Measurements from ENCODE around the gene PIEZO2.
"Not testable (repeated sequence)": the region's sequence is repeated elsewhere in the genome, so short reads cannot be mapped to it uniquely, and the experiment has no call there.

The PIEZO2 gene

DNA sequence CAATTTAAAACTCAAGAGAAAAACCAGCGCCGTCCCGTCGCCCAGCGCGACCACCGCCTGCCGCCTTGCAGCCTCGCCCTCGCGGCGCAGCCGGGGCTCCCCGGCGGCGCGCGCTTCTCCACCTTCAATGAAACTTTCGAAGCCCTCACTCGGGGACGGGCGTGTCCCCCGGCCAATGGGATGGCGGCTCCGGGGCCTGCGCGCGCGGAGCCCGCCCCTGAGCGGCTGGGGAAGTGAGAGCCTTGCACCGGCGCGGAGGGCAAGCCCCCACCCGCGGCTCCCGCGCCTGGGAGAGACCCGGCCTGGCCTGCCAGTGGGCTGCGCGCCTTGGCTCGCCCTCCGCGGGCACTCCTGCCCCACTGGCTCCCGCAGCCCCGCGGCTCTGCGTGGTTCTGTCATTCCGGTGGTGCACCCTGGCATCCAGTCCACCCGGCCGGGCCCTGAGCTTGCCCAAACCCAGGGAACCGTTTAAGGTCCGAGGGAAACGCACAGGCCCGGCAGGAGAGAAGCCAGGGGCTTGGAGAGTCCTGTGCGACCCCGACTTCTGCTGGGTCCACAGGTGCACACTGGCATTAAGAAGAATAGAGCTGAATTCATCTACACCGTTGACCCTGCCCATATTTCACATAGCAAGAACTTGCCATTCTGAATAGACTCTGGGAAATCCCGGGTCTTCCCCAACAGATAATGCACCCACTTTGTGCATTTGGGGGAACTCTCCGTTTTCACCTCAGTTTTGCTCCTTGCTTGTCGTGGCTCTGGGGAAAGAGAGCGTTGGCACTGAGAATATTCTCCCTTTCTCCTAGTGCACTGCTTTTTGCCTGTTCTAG, at the start of gene PIEZO2:
Gene PIEZO2 (minus strand): TSS at position 129 of the 830 bp plus-strand sequence. CDS start 981 bp downstream, outside the sequence.
- DNase-seq (ENCODE audit: extremely low read depth in 1 of 2, low read depth in 1 of 2): no peak

DNA sequence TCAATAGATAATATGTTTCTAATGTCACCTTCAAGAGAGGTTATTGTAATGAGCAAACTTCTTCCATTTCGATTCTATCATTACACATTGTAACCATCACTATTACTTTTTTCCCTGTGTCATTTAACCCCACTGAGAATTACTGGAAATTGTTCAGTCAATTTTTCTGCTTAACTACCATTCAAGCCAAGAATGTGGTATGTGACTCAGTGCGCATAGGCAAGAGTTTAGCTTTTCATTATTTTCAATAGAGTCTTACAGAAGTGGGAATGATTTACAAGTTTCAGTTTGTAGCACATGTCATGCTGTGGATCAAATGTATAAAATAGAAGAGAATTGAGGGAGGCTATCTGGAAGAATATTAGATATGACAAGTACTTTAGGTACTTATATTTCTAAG, 34.3 kb upstream of the PIEZO2 start:
- DNase-seq (ENCODE audit: extremely low read depth in 1 of 2, low read depth in 1 of 2): no peak

DNA sequence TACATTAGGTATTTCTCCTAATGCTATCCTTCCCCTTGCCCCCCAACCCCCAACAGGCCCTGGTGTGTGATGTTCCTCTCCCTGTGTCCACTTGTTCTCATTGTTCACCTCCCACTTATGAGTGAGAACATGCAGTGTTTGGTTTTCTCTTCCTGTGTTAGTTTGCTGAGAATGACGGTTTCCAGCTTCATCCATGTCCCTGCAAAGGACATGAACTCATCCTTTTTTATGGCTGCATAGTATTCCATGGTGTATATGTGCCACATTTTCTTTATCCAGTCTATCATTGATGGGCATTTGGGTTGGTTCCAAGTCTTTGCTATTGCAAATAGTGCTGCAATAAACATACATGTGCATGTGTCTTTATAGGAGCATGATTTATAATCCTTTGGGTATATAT, 32.3 kb upstream of the PIEZO2 start:
- not testable (repeated sequence) for DNase-seq (ENCODE audit: extremely low read depth in 1 of 2, low read depth in 1 of 2)

DNA sequence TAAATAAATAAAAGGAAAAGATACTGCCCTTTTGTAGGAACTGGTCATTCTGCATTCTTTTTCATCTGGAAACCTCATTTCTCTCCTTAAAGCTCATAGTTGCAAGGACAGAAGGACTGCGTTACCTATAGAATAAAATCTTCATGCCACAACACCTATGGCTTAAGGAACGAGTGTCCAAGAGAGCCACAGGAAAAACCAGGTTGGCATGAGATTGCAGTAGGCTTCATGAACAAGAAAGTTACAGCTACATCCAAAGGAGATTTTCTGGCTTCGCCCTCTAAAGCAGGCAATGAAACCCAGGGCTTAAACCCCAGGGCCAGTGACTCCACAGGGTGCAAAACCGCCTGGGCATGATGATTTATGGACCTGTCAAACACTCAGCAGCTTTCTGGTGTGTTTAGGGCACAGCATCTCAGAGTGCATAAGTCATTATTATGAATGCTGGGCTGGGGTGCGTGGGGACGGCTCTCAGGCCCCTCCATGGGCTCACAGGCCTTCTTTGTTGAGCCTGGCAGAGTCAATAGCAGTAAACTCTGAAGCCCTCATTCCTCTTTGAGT, 30.7 kb upstream of the PIEZO2 start:
- no peak for DNase-seq (ENCODE audit: extremely low read depth in 1 of 2, low read depth in 1 of 2)

DNA sequence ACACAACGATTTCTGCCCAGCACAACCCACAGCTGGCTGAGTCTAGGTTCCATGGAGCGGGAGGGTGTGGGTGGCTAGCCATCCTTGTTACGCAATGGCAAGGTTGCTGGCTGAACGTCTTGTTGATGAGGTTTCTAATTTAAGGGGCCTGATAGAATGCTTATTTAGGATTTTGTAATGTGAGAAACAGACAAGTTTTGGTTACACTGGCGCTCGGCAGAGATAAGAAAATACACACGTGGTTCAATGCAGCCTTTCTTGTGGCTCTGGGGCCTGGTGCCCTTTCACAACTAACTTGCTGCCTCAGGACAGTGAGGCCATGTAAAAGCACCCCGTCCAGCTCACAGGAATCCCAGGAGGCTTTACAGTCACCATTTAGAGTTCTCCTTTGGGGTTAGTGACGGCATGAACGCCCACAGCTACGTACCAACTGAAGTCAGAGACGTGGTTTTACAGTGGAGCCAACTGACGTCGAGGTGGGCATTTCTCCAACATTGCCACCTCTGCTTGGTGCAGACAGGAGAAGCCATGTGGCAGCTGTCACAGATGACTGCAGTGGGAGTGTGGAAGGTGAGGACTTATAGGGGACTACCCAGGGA, 29.7 kb upstream of the PIEZO2 start:
- DNase-seq (ENCODE audit: extremely low read depth in 1 of 2, low read depth in 1 of 2): no peak

DNA sequence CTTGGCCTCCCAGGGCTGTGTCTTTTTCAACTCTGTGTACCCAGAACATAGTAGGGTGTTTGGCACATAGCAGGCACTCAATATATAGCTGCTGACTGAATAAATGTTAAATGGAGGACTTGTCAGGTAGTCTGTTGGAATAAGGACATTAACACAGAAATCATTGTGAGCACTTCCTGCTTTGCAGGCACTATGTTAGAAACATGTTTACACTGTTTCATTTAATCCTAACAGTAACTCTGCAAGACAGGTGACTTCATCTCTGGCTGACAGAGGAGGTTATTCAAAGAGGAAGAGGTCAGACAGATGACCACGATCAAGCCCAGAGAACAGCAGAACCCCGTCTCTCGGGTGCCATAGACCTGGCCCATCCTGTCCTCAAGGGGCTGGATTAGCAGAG, 28.0 kb upstream of the PIEZO2 start:
- DNase-seq (ENCODE audit: extremely low read depth in 1 of 2, low read depth in 1 of 2): no peak

DNA sequence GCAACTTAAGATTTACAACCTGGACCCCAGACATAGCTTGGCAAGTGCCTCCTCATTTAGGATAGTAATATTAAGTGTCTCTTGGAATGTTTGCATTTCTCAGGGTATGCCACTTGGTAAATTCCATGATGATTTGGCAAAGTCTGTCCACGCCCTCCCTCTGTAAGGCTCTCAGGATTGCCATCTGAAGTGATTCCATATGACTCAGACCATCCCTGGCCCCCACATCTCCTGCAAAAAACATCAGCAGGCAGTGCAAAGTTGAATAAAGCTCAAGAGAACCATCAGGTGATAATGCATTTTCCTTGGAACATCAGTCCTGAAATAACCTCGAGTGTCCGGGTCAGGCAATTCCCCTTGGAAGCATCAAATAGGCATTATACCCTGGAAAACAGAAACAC, 27.1 kb upstream of the PIEZO2 start:
- no peak for DNase-seq (ENCODE audit: extremely low read depth in 1 of 2, low read depth in 1 of 2)

DNA sequence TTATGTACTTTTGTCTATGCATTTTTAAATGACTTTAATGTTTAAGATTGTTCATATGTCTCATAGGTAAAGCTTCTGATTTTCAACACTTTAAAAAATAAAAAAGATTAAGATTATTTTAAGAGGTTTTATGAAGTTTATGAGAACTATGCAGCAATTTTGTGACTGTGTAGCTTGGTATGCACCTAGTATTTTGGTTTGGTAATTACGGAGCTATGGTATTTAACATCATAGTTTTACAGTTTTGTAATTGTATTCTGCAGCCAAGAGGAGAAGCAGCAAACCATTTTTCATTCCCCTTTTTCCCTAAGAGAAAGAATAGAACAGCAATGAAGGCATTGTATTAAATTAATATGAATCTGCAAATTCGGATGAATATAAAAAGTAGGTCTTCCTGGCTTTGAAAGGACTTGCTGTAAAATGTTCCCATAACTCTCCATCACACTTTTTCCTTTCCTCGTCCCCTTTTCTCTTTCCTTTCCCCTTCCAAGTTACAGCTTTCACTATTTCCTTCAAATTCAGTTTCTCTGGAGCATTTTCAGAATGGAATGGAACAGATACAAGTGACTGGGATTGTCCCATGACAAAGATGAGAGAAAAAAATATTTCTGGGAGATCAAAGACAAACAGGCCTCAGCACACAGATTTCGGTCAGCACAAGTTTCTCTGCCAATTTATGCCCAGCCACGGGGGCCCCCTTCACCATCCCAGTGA, 26.1 kb upstream of the PIEZO2 start:
- no peak for DNase-seq (ENCODE audit: extremely low read depth in 1 of 2, low read depth in 1 of 2)

DNA sequence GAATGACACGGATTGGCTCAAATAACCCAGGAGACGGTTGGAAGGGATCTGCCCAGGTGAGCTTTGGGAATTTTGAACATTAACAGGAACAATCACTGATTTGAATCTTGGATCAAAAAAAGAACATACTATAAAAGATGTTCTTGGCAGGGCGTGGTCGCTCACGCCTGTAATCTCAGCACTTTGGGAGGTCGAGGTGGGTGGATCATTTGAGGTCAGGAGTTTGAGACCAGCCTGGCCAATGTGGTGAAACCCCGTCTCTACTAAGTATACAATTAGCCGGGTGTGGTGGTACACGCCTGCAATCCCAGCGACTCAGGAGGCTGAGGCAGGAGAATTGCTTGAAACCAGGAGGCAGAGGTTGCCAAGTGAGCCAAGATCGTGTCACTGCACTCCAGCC, 24.8 kb upstream of the PIEZO2 start:
- not testable (repeated sequence) for DNase-seq (ENCODE audit: extremely low read depth in 1 of 2, low read depth in 1 of 2)

DNA sequence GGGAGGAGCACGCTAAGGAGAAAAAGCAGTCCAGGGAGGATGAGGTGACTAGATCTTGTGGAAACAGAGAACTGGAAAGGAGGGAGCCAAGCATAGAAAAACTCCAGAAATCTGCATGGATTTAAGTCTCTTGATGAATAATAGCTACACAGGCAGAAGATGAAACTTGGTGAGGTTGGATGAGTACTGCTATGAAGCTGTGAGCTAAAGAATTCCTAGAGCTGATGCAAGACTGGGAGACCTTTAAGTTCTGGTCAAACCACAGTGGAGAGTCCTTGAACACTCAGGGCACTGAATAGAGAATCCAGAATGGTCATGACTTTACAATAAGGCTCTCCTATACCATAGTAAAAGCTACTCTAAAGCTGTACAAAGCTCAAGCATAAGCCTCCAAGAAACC, 18.4 kb upstream of the PIEZO2 start:
- DNase-seq (ENCODE audit: extremely low read depth in 1 of 2, low read depth in 1 of 2): no peak

DNA sequence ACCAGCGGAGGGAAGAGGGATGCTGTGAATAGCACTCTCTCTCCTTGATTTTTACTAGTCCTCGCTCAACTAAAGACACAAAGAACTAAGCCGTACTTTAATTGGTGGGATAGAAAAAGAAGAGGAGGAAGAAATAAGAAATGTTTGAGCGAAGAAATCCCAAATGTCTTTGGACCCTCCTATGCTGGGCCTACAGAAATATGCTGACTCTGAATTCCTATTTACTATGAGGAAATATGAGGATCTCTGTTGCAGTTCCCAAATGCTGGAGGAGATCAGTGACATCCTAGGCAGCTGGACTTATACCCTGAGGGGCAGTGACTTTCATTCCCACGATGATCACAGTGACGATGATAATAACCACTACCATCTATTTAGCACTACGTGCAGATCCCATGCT, 16.6 kb upstream of the PIEZO2 start:
- DNase-seq (ENCODE audit: extremely low read depth in 1 of 2, low read depth in 1 of 2): no peak

DNA sequence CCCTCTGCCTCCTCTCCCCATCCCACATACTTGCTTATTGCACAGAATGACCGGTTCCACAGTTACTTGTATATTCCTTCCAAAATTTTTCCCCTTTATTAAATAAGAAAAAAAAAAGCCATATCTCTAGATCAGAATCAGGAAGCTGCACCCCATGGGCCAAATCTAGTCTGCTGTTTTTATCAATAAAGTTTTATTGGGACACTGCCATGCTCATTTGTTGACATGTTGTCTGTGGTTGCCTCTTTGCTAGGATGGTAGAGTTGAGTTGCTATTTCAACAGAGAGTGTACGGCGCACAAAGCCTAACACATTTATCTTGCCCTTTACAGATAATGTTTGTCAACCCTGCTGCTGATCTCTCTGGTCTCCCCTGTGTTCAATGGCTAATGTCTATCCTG, 15.8 kb upstream of the PIEZO2 start:
- no peak for DNase-seq (ENCODE audit: extremely low read depth in 1 of 2, low read depth in 1 of 2)

DNA sequence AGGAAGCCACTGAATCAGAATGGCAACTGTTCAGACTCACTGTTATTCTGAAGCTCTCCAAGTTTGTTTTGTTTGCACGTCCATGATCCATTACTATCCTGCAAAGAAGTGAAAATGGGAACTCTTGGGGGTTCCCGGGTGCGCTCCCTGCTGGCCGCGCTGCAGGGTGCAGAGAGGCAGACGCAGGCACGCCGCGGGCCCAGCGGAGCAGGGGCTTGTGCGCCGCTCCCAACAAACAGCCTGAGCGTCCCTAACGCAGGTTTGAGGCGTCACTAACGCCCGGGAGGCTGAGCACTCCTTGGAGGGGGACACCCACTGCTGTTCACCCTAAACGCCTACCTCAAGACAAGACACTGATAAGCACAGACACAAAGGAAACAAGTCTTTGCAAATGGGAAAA, 14.3 kb upstream of the PIEZO2 start:
- no peak for DNase-seq (ENCODE audit: extremely low read depth in 1 of 2, low read depth in 1 of 2)

DNA sequence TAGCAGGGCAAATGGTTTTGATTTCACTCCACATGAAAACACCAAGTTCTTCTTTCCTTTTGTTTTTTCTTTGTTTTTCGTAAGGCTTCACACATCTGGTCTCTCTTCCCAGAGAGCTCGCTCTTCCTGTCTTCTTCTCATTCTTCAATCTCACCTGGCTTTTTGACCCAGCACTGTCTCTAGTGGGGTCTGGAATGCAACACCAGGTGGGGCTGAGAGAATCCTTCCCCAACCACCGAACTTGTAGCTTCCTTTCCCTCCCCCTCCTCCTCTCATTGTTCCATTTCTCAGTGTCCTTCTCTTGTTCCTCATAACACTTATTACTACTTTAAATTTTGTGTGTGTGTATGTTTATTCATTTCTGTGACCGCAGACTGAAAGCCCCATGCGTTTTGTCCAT, 13.5 kb upstream of the PIEZO2 start:
- no peak for DNase-seq (ENCODE audit: extremely low read depth in 1 of 2, low read depth in 1 of 2)

DNA sequence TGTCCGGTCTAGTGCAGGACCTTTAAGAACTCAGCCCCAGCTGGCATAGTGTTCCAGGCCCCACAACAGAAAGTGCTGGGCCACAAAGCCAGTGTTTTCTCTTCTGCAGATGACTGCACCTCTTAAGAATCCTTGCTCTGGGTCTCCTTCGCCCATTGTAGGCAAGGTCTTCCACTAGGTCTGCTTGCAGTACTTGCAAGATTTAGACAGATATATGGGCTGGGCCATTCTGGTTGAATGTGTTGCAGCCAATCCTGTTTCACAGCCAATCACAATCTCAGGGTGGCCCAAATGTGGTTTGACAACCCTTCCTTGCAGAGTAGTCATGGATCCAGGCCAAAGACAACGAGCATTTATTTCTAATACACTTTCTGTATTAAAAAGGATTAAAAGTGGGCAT, 13.1 kb upstream of the PIEZO2 start:
- DNase-seq (ENCODE audit: extremely low read depth in 1 of 2, low read depth in 1 of 2): no peak

DNA sequence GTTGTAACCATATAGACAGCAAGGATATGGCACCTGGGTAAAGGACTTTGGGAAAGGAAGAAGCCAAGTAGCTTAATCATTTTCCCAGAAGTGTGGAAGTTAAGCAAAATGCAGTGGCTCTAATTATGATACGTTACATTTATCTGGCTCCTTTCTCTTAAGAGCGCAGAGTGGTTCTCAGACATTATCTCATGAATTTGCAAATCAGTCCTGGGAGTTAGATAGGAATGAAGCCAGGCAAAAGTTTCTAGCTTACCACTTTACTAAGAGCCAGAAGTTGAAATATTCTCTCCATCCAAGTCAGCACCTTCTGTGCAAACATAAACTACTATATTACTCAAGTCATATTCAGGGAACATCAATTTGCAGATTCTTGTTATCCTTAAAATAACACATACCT, 10.9 kb upstream of the PIEZO2 start:
- no peak for DNase-seq (ENCODE audit: extremely low read depth in 1 of 2, low read depth in 1 of 2)

DNA sequence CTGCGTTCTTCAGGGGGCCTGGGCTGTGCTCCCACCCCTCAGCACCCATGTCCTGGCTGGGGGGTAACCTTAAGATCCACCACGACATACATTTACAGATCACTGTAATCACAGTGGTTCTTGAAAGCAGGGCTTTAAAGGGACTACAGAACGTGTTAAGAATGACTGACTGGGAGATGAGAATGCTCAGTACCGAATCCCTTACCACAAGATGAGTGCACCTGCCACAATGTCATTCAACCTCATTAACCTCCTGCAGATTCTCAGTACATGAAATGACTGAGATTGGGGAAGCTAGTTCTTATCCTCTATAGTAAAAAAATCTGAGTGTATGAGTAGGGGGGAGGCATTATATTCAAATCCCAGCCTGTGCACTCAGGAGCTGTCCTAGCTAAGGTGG, 10.5 kb upstream of the PIEZO2 start:
- DNase-seq (ENCODE audit: extremely low read depth in 1 of 2, low read depth in 1 of 2): no peak

DNA sequence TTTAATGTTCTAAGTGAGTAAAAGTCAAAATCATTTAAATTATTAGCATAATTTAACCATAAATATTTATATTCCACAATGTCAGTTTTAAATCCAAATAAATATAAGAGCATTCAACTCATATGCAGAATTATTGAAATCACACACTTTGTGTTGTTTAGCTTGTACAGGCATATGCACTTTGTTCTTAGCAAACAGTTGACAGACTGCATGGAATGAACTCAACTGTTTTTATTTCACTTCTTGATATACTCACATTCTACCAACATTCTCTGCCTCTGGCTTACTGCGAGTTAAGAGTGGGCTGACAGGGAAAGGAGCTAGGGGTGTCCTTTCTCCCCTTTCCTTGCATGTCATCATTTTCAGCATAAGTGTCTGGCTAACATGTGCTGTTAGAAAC, 7.6 kb upstream of the PIEZO2 start:
- DNase-seq (ENCODE audit: extremely low read depth in 1 of 2, low read depth in 1 of 2): no peak

DNA sequence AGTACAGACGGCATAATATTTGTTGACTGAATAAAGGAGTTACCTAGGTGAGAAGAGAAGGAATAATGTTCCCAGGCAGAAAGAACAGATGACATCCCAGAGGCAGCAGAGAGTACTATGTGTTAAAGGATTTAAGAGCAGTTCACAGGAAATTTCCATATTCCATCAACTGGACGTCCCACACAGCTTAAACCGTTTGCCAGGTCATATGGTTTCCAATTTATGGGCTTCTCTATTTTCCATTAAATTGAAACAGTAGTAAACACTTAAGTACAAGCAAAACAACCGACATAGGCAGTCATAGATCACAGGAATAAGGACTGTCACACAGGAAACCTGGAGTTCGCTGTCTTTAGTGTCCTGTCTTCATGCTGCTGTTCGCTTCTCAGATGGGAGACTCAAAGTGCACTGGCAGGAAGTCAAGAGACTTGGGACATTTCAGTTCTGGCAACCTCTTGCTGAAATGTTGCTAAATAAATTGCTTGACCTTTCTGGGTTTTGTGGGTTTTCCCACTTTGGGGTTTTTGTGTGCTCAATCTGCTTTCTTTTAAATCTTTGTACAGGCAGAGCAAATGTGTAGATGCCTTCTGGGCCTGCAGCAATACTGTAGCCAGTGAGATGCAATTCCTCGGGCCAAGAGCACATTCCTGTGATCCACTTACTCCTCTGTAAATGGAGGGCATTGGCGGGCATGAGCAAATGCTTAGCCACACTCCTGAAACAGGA, 5.8 kb upstream of the PIEZO2 start:
- DNase-seq (ENCODE audit: extremely low read depth in 1 of 2, low read depth in 1 of 2): no peak

DNA sequence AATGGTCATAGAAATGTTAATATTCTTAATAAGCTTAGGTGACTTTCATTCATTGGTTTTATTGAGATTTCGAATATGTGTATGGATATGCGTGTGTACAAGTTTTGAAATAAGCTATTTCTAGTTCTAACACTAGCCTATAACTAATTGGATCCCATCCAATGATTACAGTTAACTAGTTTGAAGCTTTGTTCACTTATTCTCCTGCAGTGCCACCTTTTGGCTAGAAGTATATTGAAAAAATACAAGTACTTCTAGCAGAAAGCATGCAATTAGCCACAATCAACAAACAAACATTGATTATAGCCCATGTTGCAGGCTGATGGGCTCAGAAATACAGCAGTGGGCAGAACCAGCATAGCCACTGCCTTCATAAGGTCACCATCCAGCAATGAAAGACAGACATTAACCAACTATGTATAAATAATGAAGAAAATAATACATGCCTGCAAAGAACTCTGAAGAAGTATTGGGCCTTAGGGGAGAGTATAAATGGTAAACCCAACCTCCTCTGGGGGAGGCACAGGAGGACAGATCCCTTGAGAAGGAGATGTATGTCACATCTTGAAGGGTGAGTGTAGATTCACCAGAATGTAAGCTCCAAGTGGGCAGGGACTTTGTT, 5.1 kb upstream of the PIEZO2 start:
- DNase-seq (ENCODE audit: extremely low read depth in 1 of 2, low read depth in 1 of 2): no peak

DNA sequence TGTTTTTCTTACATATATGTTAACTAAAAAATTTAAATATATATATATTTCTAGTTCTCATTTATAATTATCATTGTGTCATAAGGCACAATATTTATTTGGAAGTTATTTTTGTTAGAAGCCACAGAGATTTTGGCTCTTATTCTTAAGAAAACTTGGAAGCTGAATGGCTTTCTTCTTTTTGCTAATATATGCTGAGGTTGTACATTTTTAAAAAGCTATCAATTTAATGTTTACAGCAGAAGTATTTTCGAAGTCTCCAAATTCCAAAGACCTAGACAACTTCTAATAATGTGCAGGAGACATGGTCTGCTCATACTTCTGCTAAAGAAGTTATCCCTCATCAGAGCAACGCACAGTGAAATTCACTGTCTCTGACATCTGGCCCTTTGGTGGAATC, 3.7 kb upstream of the PIEZO2 start:
- no peak for DNase-seq (ENCODE audit: extremely low read depth in 1 of 2, low read depth in 1 of 2)
